Measurements from ENCODE around the gene ROBO1. TPM values are rescaled to one million over a fixed set of nuclear protein-coding genes. Genes with fewer than 3 reads are reported as not detected.

The ROBO1 gene
- total and polyA plus RNA-seq, 4 donors = 1.0 to 30.3 (median 3.9) TPM

GRCh38 chr3:79364784-79365183 is 403.0 kb downstream of the ROBO1 start:
- TF ChIP-seq RXRA (IDR thresholded peaks at IDR 0.05) = no peak
- TF ChIP-seq CTCF (IDR thresholded peaks at IDR 0.05; ENCODE audit: low read depth, low read length, missing input control) = no peak
- TF ChIP-seq SP1 (IDR thresholded peaks at IDR 0.05) = no peak
- TF ChIP-seq TAF1 (conservative IDR thresholded peaks at IDR 0.05) = no peak
- TF ChIP-seq REST (IDR thresholded peaks at IDR 0.05) = no peak
- TF ChIP-seq EGR1 (IDR thresholded peaks at IDR 0.05; ENCODE audit: low read depth in 2 of 2) = no peak
- no peak for TF ChIP-seq HNF4G (IDR thresholded peaks at IDR 0.05)
- no peak for TF ChIP-seq HNF4A (conservative IDR thresholded peaks at IDR 0.05)
- no peak for TF ChIP-seq ZBTB33 (IDR thresholded peaks at IDR 0.05)
- no peak for TF ChIP-seq NR2F2 (IDR thresholded peaks at IDR 0.05)
- no peak for TF ChIP-seq FOXA1 (IDR thresholded peaks at IDR 0.05)
- no peak for TF ChIP-seq FOXA2 (IDR thresholded peaks at IDR 0.05)
- no peak for TF ChIP-seq RAD21 (IDR thresholded peaks at IDR 0.05)
- no peak for TF ChIP-seq MAX (IDR thresholded peaks at IDR 0.05)
- TF ChIP-seq GABPA (IDR thresholded peaks at IDR 0.05 in 1 of 2, conservative IDR thresholded peaks at IDR 0.05 in 1 of 2) = no peak
- no peak for TF ChIP-seq ATF3 (IDR thresholded peaks at IDR 0.05)
- no peak for TF ChIP-seq JUND (IDR thresholded peaks at IDR 0.05)
- 84% methylated on average over 5 of the region's 5 CpGs for WGBS
- Histone ChIP-seq H3K4me3 (ENCODE audit: low read depth in 1 of 3, low read length in 3 of 3) (no peak overlapping the region), H3K4me1 (ENCODE audit: control insufficient read depth in 4 of 4, insufficient read depth in 4 of 4, low read length in 3 of 4) (peaks cover 0 to 3% (median 0%) of the 10 kb centered on the region in 4 donors), H3K27me3 (ENCODE audit: control insufficient read depth in 4 of 4, insufficient read depth in 4 of 4, low read length in 3 of 4) (peaks cover 0 to 4% (median 0%) of the 10 kb centered on the region in 4 donors), H3K9ac (ENCODE audit: low read depth in 1 of 2, low read length in 2 of 2) (no peak overlapping the region), H3K9me3 (ENCODE audit: control insufficient read depth in 4 of 4, low read length in 3 of 4) (no peaks in the 10 kb centered on the region), H3K27ac (ENCODE audit: low read depth in 1 of 2, low read length in 2 of 2) (no peak overlapping the region), H3K36me3 (ENCODE audit: control insufficient read depth in 4 of 4, insufficient read depth in 3 of 4, low read depth in 1 of 4, low read length in 3 of 4) (no peaks in the 10 kb centered on the region)
- no peak for DNase-seq (ENCODE audit: low spot score)
